HG03039 (cell line): ENCODE measurements around the gene CST7.
"Not testable (repeated sequence)": the region's sequence is repeated elsewhere in the genome, so short reads cannot be mapped to it uniquely, and the experiment has no call there.

ENCODE experiments used
- ATAC-seq: cut with Tn5 transposase; IDR thresholded peaks from one replicate; pipeline ENCODE4 v1.9.1; 2021; ENCODE audit warnings: mild to moderate bottlenecking, moderate library complexity; ENCODE audit not compliant: unreplicated experiment

Gene CST7, protein sequence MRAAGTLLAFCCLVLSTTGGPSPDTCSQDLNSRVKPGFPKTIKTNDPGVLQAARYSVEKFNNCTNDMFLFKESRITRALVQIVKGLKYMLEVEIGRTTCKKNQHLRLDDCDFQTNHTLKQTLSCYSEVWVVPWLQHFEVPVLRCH

DNA sequence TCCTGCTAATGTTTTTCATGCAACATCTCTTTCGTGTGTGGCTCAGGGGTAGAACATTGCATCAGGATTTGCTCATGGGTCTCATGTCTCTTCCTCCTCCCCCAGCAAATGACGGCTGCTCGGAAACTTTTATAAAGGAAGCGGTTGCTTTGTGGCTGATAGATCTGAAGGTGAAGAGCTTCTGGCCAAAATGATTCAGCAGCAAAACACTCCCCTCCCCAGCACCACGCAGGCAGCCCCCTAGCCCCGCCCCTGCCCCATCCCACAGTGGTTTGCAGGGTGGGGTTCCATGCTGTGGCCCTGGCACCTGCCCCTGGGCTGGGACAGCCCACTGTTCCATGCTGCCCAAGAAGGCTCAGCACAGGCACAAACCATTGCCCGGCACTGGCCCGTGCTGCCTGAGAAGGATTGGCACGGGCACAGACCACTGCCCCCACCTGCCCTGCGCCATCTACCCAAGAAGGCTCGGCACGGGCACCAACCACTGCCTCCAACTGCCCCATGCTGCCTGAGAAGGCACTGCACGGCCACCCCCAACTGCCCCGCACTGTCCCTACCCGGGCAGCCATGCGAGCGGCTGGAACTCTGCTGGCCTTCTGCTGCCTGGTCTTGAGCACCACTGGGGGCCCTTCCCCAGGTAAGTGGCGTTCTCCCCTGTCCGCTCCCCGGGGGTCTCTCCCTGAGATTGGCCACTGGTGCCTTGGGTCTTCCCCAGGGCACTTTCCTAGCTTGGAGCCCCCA is at the start of gene CST7:
TSS of gene CST7 (plus strand) at position 331 of the 741 bp plus-strand sequence. CDS start at position 568, 237 bp downstream.
- ATAC-seq: no peak

DNA sequence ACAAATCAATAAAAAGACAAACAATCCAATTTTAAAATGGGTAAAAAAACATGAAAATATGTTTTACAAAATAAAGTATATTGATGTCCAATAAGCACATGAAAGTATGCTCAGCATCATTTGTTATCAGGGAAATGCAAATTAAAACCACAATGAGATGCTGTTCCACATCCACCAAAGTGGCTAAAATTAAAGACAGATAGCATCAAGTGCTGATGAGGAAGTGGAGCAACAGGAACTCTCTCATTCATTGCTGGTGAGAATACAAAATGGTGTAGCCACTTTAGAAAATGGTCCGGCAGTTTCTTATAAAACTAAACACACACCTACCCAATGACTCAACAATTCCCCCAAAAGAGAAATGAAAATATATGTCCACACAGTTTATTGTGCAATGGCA is 42.3 kb upstream of the CST7 start:
- no peak for ATAC-seq

DNA sequence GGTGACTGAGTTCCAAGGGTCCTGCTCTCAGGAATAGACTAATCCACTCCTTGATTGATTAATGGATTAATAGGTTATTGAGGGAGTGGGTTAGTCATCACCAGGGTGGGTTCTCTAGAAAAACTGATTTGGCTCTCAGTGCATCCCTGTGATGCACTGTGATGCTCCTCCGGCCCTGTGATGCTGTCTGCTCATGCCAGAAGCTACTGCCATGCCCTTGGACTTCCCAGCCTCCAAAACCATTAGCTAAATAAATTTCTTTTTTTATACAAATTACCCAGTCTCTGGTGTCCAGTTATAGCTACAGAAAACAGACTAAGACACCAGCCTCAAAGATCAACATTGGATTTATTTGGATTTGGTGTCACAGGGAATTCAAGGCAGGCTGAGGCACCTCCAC is 40.4 kb upstream of the CST7 start:
- ATAC-seq: no peak

DNA sequence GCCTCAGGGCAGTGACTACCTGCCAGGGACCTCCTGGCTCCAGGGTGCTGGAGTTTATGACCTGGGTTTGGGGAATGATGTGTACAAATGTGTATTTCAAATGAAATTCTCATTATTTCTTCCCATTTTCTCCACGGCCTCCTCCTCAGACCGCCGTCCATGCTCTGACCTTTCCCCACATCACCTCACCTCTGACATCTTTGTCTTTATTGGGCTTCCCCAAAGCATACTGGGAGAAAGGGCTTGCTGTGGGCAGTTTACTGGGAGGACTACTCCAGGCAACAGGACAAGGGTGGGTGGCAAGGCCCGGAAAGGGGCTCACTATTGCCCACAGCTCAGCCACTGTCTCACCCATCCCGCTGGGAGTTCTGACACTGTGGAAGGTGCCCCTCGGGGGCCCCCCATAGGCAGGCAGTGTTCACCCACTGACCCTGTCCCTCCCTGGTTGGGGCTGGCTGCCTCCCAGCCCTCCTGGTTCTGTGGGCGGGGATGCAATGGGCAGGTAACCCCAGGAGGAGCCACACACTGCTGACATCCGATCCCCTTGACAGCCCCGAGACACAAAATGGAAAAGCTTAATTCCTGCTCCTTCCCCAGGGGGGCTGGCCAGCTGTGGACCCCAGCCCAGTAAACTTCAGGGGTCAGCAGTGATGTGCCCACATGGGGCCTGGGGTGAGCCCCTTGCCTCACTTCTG is 39.8 kb upstream of the CST7 start:
- no peak for ATAC-seq

DNA sequence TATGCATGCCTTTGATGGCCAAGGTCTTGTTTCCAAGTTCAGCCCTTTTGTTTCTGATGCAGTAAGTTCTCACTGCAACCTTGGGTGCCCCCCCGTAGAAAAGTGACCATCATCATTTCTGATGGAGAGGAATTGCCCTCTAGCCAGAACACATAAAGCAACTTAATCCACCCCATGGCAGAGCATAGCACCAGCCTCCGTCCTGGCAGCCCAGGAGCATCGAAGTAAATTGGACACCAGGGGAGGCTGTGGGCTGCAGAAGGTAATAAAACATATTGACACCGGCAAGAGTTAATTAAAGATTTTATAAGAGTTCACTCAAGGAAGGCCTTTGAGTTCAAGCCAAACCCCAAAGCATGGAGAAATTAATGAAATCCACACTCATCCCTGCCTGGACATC is 39.2 kb upstream of the CST7 start:
- ATAC-seq: no peak

DNA sequence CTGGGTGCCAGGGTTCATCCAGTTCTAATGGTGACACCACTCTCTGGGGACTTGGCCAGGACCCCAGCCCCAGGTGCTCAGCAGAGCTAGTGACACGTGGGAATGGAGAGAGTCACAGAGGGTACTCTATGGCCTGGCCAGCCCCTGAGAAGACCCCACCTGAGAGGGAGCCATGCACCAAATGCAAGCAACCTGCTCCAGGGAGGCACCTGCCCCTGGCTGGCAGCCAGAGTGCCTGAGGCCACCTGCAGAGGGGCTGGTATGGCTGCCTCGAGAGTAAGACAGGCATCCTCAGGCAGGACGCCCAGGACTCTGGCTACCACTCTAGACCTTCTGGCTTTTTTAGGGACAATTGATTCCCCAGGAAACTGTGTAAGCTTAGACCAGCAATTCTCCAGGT is 38.6 kb upstream of the CST7 start:
- no peak for ATAC-seq

DNA sequence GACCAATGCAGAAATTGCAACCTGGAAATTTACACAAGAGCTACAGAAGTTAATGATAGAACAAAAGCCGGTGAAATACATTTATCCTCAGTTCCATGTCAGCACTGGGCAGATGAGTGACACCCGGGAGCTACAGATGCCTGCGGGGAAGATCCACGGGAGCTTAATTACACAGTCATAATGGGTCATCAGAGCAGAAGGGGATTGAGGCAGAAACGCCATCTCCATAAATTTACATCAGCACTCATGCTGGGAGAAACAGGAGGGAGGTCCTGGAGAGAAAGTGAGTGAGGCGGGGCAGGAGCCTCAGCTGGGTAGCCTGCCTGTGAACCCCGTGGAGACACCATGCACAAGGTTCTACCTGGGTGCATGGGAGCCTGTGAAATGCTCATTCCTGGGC is 37.6 kb upstream of the CST7 start:
- ATAC-seq: no peak

DNA sequence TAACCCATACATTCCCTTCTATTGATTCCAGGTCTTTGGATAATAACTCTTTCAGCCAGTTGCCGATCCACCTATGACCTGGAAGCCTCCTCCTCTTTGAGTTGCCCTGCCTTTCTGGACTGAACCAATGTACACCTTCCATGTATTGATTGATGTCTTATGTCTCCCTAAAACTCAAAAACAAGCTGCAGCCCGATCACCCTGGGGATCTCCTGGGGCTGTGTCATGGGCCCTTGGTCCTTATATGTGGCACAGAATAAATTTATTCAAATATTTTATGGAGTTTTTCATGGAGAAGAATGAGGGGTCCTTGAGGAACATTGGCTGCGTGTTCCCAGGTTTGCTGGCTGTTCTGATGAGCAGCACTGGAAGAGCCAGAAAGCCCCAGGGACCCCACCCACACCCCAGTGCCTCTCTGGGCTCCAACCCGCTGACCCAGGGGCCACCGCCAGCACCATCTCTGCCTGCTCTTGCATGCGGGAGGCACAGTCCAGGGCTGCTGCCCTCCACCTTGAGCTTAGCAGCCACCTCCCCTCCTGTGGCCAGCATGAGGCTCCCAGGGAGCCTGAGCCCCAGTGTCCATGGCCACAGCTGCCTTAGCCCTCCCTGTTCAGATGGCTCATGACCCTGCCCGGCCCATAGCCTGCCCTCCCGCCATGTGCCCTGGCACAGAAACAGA is 36.5 kb upstream of the CST7 start:
- no peak for ATAC-seq

DNA sequence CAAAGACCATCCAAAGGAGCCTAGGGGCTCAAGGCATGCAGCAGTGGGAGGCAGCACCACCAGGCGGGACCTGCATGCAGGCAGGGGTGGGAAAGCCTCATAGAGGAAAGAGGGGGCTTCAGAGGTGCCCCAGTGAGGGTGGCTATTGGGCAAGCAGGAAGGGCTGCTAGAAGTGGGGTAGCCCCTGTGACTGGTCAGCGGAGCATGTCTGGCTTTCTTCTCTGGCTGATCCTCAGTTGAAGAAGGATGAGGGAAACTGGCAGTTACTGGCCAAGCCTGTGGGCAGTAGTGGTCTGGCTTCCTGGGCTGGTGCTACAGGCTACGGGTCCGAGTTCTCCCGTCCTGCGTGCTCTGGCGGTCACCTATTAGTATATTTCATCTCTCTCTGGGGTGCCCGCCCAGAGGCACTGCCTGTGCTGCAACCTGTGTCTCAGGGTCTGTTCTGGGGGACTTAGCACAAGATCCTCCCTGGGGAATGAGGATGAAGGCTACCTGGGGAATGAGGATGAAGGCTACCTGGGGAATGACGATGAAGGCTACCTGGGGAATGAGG is 35.9 kb upstream of the CST7 start:
- no peak for ATAC-seq

DNA sequence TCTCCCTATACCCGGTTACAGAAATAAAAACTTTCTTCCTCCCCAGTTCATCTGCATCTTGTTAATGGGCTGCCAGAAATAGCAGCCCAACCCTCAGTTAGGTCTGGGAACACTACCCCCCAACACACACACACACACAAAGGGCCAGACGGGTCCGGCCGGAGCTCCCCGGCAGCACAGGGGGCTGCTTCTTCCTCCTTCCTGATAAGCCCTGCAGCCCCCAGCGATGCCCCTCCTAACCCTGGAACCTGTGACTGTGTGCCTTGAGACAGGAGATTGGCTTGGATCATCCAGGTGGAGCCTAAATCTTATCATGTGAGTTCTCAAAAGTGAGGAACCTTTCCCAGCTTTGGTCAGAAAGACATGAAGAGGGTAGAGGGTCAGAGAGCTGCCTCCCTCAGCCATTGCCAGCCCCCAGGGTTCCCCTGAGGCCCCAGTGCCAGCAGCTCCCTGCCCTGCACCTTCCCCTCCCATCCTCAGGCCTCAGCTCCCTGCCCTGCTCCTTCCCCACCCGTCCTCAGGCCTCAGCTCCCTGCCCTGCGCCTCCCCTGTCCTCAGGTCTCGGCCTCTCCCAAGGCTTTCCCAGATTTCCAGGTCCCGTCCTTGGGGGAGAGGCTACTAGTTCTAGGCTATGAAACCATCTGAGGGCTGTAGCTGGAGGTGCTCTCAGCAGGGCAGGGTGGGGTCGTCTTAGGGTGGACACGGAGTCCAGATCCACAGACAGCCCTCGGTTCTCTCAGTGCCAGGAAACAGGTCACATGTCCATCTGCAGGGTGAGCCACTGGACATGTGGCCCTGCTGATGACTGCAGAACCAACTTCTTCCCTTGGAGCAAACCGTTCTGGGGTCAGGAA is 34.5 kb upstream of the CST7 start:
- ATAC-seq: no peak

DNA sequence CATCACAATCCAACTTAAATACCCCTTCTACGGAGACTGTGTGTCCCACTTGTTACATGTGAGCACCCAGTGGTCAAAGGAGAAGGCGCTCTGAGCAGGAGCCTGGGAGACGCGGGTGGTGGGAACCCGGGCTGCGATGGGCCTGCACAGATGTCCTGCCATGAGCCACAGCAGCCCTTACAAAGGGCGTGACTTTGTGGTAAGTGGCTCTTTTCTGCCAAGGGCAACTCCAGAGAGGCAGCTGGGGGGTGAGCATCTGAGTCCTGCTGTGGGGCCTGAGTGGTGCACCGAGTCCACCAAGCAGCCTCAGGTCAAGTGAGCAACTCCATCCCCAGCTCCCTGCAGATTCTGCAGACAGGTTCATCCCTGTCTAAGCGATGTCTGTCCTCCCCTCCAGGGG is 33.6 kb upstream of the CST7 start:
- no peak for ATAC-seq

DNA sequence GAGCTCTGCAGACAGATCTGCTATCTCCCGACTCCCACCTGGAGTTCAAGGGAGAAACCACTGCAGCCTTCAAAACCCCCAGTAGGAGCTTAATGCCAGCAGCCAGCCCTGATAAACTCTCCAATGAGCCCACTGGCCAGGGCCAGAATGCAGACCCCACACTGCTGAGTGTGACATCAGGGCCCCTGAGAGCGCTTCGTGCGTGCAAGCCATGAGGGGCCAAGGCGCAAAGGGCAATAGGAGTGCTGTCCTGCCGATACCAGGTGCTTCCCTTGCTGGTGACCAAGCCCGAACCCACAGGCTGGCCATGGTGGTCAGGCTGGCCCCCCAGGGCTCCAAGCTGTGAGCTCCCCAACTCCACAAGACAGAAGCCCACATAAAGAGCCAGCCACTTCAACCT is 33.2 kb upstream of the CST7 start:
- ATAC-seq: no peak

DNA sequence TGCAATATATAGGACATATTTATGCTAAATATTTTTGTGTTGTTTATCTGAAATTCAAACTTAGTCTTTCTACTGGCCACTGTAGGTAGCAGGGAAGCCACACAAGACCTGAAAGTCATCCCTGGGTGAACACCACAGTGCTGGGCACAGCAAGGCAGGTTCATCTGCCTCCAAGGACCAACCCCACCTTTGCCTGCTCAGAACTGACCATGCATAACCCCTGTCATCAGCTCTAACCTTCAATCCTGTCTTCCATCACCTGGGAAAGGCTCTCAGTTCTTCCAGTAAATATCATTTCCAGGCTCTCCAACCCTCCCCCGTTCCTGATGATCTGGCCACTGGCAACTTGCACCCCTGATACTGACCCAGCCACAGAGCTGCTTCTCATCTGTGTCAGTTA is 32.7 kb upstream of the CST7 start:
- no peak for ATAC-seq

DNA sequence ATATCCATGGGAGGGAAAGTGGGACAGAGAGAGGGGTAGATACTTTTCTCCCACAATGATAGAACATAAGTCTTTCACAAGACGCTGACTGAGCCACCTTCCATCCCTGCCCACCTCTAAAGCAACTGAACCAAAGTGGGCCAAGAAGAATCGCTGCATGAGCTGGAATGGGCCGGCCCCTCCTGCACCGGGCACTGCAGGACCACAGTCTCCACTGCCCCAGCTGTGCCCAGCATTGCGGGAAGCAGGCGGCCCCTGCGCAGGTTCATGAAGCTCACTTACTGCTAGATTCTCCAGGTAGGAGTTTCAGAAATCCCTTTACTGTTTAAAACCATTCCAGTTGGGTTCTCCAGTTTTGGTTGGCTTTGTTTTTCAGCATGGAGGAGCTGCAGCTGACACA is 32.0 kb upstream of the CST7 start:
- ATAC-seq: no peak

DNA sequence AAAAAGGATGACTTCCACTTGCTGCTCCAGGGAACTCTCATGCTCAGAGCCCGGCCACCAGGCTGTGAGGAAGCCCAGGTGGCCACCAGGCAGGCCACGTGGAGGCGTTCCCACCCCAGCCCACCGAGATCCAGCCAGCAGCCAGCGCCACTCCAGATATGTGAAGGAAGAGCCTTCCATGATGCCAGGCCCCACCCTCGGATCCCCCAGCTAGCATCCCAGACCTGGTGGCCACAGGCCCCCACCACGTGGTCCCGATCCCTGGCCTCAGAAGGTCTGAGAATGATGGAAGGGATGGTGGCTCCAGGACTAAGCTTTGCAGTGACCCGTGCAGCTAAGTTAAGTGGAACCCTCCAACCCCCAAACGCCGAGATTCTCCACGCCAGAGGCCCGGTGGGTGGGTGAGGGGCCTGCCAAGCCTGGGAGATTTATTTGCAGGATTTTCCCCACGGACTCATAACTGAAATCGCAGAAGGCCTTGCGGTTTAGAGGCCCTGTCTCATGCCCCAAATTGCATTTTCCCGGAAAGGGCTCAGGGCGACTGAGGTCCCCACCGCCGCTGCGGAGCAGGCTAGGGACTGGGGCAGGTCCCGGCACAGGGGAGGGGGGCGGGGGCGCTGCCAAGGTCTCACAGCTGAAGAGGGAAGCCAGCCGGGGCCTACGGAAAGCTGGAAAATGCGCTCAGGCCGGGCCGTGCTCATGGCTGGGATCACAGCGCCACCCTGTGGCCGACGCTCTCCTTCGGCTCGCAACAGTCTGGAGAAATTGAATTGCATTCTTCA is 31.1 kb upstream of the CST7 start:
- ATAC-seq: no peak

DNA sequence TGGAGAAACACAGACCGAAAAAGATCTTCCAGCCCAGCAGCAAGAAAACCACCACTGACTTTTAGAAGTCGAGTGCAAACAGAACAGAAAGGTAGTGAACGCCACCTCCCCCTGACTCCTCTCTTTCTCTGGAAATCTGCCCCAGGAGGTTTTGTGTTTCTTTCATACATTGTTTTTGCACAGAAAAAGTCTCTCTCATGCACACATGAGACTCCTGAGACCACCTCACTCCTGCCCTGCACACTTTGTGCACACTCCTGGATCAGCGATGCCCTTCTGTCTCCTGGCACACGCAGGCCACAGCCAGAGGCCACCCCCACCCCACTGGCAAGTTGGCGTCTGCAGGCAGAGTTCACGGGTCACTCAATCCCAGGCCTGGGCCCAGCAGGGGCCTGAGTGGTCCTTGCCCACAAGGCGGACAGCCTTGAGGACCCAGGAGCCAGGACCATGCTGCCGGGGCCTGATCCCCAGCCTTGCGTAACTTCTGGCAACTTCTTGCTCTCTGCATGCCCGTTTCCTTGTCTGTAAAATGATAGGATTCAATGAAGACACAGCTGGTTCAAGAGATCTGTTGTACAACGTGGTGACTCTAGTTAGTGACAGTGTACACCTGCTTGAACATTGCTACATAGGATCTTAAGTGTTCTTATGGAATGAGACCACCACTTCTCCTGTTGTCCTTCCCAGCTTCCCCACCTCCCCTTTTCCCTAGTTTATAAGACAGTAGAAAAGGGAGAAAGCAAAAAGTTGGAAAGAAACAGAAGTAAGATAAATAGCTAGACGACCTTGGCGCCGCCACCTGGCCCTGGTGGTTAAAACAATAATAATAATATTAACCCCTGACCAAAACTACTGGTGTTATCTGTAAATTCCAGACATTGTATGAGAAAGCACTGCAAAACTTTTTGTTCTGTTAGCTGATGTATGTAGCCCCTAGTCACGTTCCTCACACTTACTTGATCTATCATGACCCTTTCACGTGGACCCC is 30.2 kb upstream of the CST7 start:
- ATAC-seq: no peak

DNA sequence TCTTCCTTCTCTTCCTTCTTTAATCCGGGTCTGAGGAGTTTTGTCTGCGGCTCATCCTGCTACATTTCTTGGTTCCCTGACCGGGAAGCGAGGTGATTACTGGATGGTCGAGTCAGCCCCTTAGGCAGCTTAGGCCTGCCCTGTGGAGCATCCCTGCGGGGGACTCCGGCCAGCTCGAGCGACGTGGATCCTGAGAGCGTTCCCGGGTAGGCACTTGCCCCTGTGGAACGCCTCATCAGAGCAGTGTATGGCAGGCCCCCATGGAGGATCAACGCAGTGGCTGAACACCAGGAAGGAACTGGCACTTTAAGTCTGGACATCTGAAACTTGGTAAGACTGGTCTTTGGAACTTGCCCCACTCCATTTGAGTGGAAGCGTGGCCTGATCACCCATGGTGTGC is 29.4 kb upstream of the CST7 start:
- ATAC-seq: not testable (repeated sequence)

DNA sequence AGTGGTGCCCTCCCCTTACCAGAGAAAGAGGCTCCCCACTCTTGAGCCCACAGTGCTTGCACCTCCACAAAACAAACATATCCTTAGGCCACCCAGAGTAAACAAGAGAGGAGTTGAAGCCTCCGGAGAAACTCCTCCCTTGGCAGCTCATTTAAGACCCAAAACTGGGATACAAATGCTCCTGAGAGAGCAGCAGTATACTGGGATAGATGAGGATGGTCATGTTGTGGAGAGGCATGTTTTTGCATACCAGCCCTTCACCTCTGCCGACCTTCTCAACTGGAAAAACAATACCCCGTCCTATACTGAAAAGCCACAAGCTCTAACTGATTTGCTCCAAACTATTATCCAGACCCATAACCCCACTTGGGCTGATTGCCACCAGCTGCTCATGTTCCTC is 28.4 kb upstream of the CST7 start:
- ATAC-seq: not testable (repeated sequence)

DNA sequence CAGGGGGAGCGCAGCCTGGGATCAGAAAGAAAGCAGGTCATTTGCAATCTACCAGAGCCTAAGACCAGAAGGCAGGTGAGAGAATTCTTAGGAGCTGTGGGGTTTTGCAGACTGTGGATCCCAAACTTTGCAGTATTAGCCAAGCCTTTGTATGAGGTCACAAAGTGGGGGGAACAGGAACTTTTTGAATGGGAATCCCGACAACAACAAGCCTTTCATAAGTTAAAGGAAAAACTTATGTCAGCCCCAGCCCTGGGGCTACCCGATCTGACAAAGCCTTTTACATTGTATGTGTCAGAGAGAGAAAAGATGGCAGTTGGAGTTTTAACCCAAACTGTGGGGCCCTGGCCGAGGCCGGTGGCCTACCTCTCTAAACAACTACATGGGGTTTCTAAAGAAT is 19.8 kb upstream of the CST7 start:
- not testable (repeated sequence) for ATAC-seq
